Left cardiac atrium (tissue), 4 donors: ENCODE data around the gene PDXDC1. TPM values are rescaled to one million over a fixed set of nuclear protein-coding genes. Genes with fewer than 3 reads are reported as not detected.
"Not testable (repeated sequence)": the region's sequence is repeated elsewhere in the genome, so short reads cannot be mapped to it uniquely, and the experiment has no call there.

Experiments used
- ATAC-seq, 2 donors: fragments of 200-7000 bp; cut with Tn5 transposase; one replicate each; pipeline ENCODE4 v1.9.1; 2020; ENCODE audit warnings: mild to moderate bottlenecking in 2 of 2, moderate library complexity in 2 of 2
- DNase-seq: peaks from one replicate; pipeline ENCODE4 v3.0.0-alpha.2; 2020
- intact Hi-C, 2 donors: fragments of 100-400 bp; cut with DNase I; formaldehyde crosslinking; loops; one replicate each; pipeline versions ENCODE4 v1.14.1 to v1.15.1; 2022 to 2023
- long read RNA-seq: library from polyadenylated mRNA; unstranded; transcript quantifications from one replicate; pipeline ENCODE4 v2.0.0, GENCODE V29; 2021
- total RNA-seq, 2 donors: library from RNA; stranded (reverse); fragmentation: NEBNext Ultra II Directional; extraction: Animal tissue kit (Norgen Biotek cat#: 25700); gene quantifications; one replicate each; pipeline ENCODE4 v1.2.1, GENCODE V29; 2021
- donor health status: DM: no; HTN: yes; CAD: no.
- donor health status: DM: no; HTN: yes; CAD: no; lungs with severe emphysema.
- donor health status: DM: yes; HTN: yes; CAD: no.
- donor health status: Dilated cardiomyopathy.

The PDXDC1 gene, protein sequence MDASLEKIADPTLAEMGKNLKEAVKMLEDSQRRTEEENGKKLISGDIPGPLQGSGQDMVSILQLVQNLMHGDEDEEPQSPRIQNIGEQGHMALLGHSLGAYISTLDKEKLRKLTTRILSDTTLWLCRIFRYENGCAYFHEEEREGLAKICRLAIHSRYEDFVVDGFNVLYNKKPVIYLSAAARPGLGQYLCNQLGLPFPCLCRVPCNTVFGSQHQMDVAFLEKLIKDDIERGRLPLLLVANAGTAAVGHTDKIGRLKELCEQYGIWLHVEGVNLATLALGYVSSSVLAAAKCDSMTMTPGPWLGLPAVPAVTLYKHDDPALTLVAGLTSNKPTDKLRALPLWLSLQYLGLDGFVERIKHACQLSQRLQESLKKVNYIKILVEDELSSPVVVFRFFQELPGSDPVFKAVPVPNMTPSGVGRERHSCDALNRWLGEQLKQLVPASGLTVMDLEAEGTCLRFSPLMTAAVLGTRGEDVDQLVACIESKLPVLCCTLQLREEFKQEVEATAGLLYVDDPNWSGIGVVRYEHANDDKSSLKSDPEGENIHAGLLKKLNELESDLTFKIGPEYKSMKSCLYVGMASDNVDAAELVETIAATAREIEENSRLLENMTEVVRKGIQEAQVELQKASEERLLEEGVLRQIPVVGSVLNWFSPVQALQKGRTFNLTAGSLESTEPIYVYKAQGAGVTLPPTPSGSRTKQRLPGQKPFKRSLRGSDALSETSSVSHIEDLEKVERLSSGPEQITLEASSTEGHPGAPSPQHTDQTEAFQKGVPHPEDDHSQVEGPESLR
- total RNA-seq, result 100 to 1,000 TPM in 1 of 2 donors, 10 to 100 TPM in 1; 73.8 to 103 TPM
- long read RNA-seq, full-length matches to known transcripts, result 129 of 198 reads
- long read RNA-seq, partial matches to known transcripts, result 23 of 198 reads
- long read RNA-seq, other reads (novel, unspliced or antisense), result 46 of 198 reads

- DNase-seq (peak; percentile 96), ATAC-seq (peak; percentile 96 to 97)
- intact Hi-C loops, result not testable (repeated sequence)
These were observed at the start of gene PDXDC1 for GRCh38 chr16:14974656-14975417. PDXDC1 (plus strand) TSS chr16:14975026; CDS start chr16:14975200, 174 bp downstream.

- DNase-seq (peak; percentile 20), ATAC-seq (peak in 1 of 2 donors; percentile 87)
- intact Hi-C loops, result not testable (repeated sequence)
These were observed 46.6 kb upstream of the PDXDC1 start for GRCh38 chr16:14928064-14928714.

- intact Hi-C loops, ATAC-seq, DNase-seq: not testable (repeated sequence)
These were observed 45.6 kb upstream of the PDXDC1 start for GRCh38 chr16:14929176-14929575.

- DNase-seq, intact Hi-C loops, ATAC-seq: not testable (repeated sequence)
These were observed 44.6 kb upstream of the PDXDC1 start for GRCh38 chr16:14930246-14930645.

- DNase-seq, result peak; percentile 14
- ATAC-seq, intact Hi-C loops: not testable (repeated sequence)
These were observed 43.9 kb upstream of the PDXDC1 start for GRCh38 chr16:14930971-14931370.

- DNase-seq, intact Hi-C loops: not testable (repeated sequence)
These were observed 42.0 kb upstream of the PDXDC1 start for GRCh38 chr16:14932581-14933375.

GRCh38 chr16:14937143-14937542, 37.7 kb upstream of the PDXDC1 start, which contains the start of gene NPIPA1:
NPIPA1 (plus strand) TSS chr16:14937443; CDS start chr16:14937443, 0 bp downstream.
- intact Hi-C loops, result not testable (repeated sequence)

More at GRCh38 chr16:14932581-14933375, 42.0 kb upstream of the PDXDC1 start:
- not testable (repeated sequence) for ATAC-seq

GRCh38 chr16:14937994-14938393, 36.8 kb upstream of the PDXDC1 start:
- DNase-seq, intact Hi-C loops, ATAC-seq: not testable (repeated sequence)

More at GRCh38 chr16:14937143-14937542, 37.7 kb upstream of the PDXDC1 start, which contains the start of gene NPIPA1:
- ATAC-seq, DNase-seq: not testable (repeated sequence)

GRCh38 chr16:14942686-14943085, 32.1 kb upstream of the PDXDC1 start:
- intact Hi-C loops, DNase-seq, ATAC-seq: not testable (repeated sequence)

GRCh38 chr16:14955546-14956231, 19.1 kb upstream of the PDXDC1 start:
- DNase-seq (peak; percentile 65), ATAC-seq (peak; percentile 88 to 93)
- intact Hi-C loops, result no loop called here

GRCh38 chr16:14957576-14958322, 17.1 kb upstream of the PDXDC1 start:
- no peak for ATAC-seq
- intact Hi-C loops, result no loop called here
- DNase-seq, result no peak

GRCh38 chr16:14958323-14958600, 16.6 kb upstream of the PDXDC1 start:
- DNase-seq, result no peak
- intact Hi-C loops, result no loop called here

DNA sequence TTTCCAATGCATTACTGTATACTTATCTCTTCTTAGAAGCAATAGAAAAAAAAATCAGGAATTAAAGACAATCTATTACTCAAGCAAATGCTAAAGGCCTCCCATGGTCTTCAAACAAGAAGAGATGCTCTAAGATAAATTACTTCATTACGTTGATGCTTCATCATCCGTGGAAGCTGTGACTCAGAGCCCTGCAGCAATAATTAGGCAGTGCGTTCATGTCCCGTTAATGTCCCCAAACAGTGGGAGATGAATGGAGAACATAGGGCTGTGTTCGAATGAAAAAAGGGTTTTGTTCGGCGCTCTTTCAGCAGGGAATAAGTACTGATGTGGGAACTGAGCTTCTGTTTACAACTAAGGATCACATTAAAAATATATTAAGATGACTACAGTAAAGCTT, 15.9 kb upstream of the PDXDC1 start:
- ATAC-seq (no peak), DNase-seq (no peak)
- intact Hi-C loops, result no loop called here

More at GRCh38 chr16:14958323-14958600, 16.6 kb upstream of the PDXDC1 start:
- ATAC-seq, result no peak

GRCh38 chr16:14961405-14962186, 13.2 kb upstream of the PDXDC1 start:
- intact Hi-C loops, result no loop called here
- no peak for DNase-seq
- no peak for ATAC-seq
